GM23248 (cell line): ENCODE data around the gene RHBDF2. TPM values are rescaled to one million over a fixed set of nuclear protein-coding genes. Genes with fewer than 3 reads are reported as not detected.

Source experiments
- DNase-seq: peaks from one replicate; pipeline ENCODE4 v3.0.0-alpha.2; 2015
- H2AFZ ChIP-seq: fragments of 200-600 bp; sonication (generic); 2 replicates; pipeline ENCODE4 v1.6.1; 2016; ENCODE audit warnings: antibody characterized with exemption
- H3F3A ChIP-seq: fragments of 200-600 bp; sonication (generic); 2 replicates; pipeline ENCODE4 v1.6.1; 2016; ENCODE audit warnings: mild to moderate bottlenecking, antibody characterized with exemption, mixed run types; ENCODE audit not compliant: insufficient read depth
- H3K27ac ChIP-seq: fragments of 200-600 bp; sonication (generic); 2 replicates; pipeline ENCODE4 v1.5.1; 2016; ENCODE audit warnings: mild to moderate bottlenecking
- H3K27me3 ChIP-seq: fragments of 200-600 bp; sonication (generic); replicated peaks from 2 replicates; pipeline ENCODE4 v1.6.1; 2016; ENCODE audit warnings: mild to moderate bottlenecking; ENCODE audit not compliant: insufficient read depth
- H3K36me3 ChIP-seq: fragments of 200-600 bp; sonication (generic); 2 replicates; pipeline ENCODE4 v1.6.1; 2016; ENCODE audit warnings: low read depth, mild to moderate bottlenecking
- H3K4me1 ChIP-seq: fragments of 200-600 bp; sonication (generic); 2 replicates; pipeline ENCODE4 v1.6.1; 2016; ENCODE audit warnings: mild to moderate bottlenecking; ENCODE audit not compliant: insufficient read depth
- H3K4me2 ChIP-seq: fragments of 200-600 bp; sonication (generic); one replicate; pipeline ENCODE4 v1.6.1; 2016; ENCODE audit warnings: mild to moderate bottlenecking; ENCODE audit not compliant: unreplicated experiment
- H3K4me3 ChIP-seq: fragments of 200-600 bp; sonication (generic); 2 replicates; pipeline ENCODE4 v1.5.1; 2016; ENCODE audit warnings: mild to moderate bottlenecking
- H3K79me2 ChIP-seq: fragments of 200-600 bp; sonication (generic); 2 replicates; pipeline ENCODE4 v1.6.1; 2016; ENCODE audit warnings: mild to moderate bottlenecking; ENCODE audit not compliant: insufficient read depth
- H3K9ac ChIP-seq: fragments of 200-600 bp; sonication (generic); 2 replicates; pipeline ENCODE4 v1.6.1; 2016; ENCODE audit warnings: mild to moderate bottlenecking
- H3K9me2 ChIP-seq: fragments of 200-600 bp; sonication (generic); 2 replicates; pipeline ENCODE4 v1.6.1; 2016; ENCODE audit warnings: mixed run types, mild to moderate bottlenecking, moderate library complexity; ENCODE audit not compliant: insufficient read depth
- H3K9me3 ChIP-seq: fragments of 200-600 bp; sonication (generic); one replicate; pipeline ENCODE4 v1.6.1; 2017; ENCODE audit warnings: low read depth
- H4K20me1 ChIP-seq: fragments of 200-600 bp; sonication (generic); 2 replicates; pipeline ENCODE4 v1.6.0; 2016; ENCODE audit not compliant: insufficient read depth
- EZH2 ChIP-seq: fragments of 200-600 bp; sonication (generic); IDR thresholded peaks from 2 replicates; pipeline ENCODE4 v1.6.1; 2018; ENCODE audit warnings: antibody characterized with exemption, mild to moderate bottlenecking; ENCODE audit not compliant: insufficient read depth, poor library complexity, severe bottlenecking
- EZH2phosphoT487 ChIP-seq: fragments of 200-600 bp; sonication (generic); IDR thresholded peaks from 2 replicates; pipeline ENCODE4 v1.6.1; 2018; ENCODE audit warnings: antibody characterized with exemption, moderate library complexity, mild to moderate bottlenecking, low read depth; ENCODE audit not compliant: insufficient read depth
- WGBS, 2 experiments: methylation state at CpG; one replicate each; pipeline ENCODE4 v1.1.6; 2015 to 2017; ENCODE audit warnings: low lambda C conversion rate in 2 of 2, low coverage in 1 of 2; ENCODE audit errors: missing lambda C conversion rate in 2 of 2; 5-methylcytosine and 5-hydroxymethylcytosine counted together
- in situ Hi-C: fragments of 300-500 bp; cut with MboI; formaldehyde crosslinking; loops from 2 replicates; pipeline ENCODE4 v1.15.0; 2020
- polyA plus RNA-seq: library from polyadenylated mRNA; unstranded; fragments of >200 nt; fragmentation: Nextera tagmentation; extraction: Ambion mirVana; gene quantifications from 2 replicates; pipeline ENCODE4 v1.2.1, GENCODE V29; 2016
- total RNA-seq: library from RNA; depleted of rRNA; stranded (reverse); fragments of >200 nt; shearing (Covaris generic); gene quantifications from 2 replicates; pipeline ENCODE4 v1.2.3, GENCODE V29; 2014

Gene RHBDF2
- total and polyA plus RNA-seq, 2 experiments from 2014 or later, result 8.9 to 12.7 TPM

GRCh38 chr17:76497979-76498875 lies 3.0 kb downstream of the RHBDF2 start:
- Histone ChIP-seq H3K9me3 (no peaks in the 10 kb centered on the region), H3K9ac (peak overlapping the region; percentile 57), H3K9me2 (no peaks in the 10 kb centered on the region), H3F3A (peaks cover 6% of the 10 kb centered on the region; the same call in 1 of the 2 replicates), H3K79me2 (peaks cover 5% of the 10 kb centered on the region), H4K20me1 (no peaks in the 10 kb centered on the region), H3K4me1 (peaks cover 14% of the 10 kb centered on the region), H3K36me3 (no peaks in the 10 kb centered on the region), H3K27me3 (no peaks in the 10 kb centered on the region), H2AFZ (peak overlapping the region; percentile 67), H3K4me3 (peak overlapping the region; percentile 34), H3K4me2 (peak overlapping the region; percentile 40), H3K27ac (peak overlapping the region; percentile 57)
- in situ Hi-C loops, result loop anchor here (25.0 kb wide), 1 partner anchor 89 kb away; the partner anchor contains the start of gene ST6GALNAC2
- WGBS, 2 experiments, result 8 to 12% methylated on average over 31 of the region's 31 CpGs
- peak; percentile 91 for DNase-seq
- TF ChIP-seq EZH2phosphoT487 (no peak), EZH2 (no peak)

- no peak for DNase-seq
- in situ Hi-C loops, result loop anchor here (25.0 kb wide), 1 partner anchor 90 kb away; the partner anchor contains the start of gene ST6GALNAC2
- H3K4me3 ChIP-seq, result peak overlapping the region; percentile 34
- H3F3A ChIP-seq, result peaks cover 6% of the 10 kb centered on the region; the same call in 1 of the 2 replicates
- H3K27ac ChIP-seq, result peak overlapping the region; percentile 57
- 14 to 24% methylated on average over 2 of the region's 2 CpGs for WGBS, 2 experiments
- TF ChIP-seq EZH2phosphoT487 (no peak), EZH2 (no peak)
- H3K9me2 ChIP-seq, result no peaks in the 10 kb centered on the region
- H3K4me2 ChIP-seq, result peak overlapping the region; percentile 40
- peak overlapping the region; percentile 57 for H3K9ac ChIP-seq
- peaks cover 5% of the 10 kb centered on the region for H3K79me2 ChIP-seq
- no peaks in the 10 kb centered on the region for H3K9me3 ChIP-seq
- peak overlapping the region; percentile 67 for H2AFZ ChIP-seq
- no peaks in the 10 kb centered on the region for H3K36me3 ChIP-seq
- H4K20me1 ChIP-seq, result no peaks in the 10 kb centered on the region
- no peaks in the 10 kb centered on the region for H3K27me3 ChIP-seq
- peaks cover 18% of the 10 kb centered on the region for H3K4me1 ChIP-seq
These were observed 3.6 kb downstream of the RHBDF2 start for GRCh38 chr17:76497699-76497978.

- Histone ChIP-seq H3K9me2 (no peaks in the 10 kb centered on the region), H3K27me3 (no peaks in the 10 kb centered on the region), H3K36me3 (no peaks in the 10 kb centered on the region), H3K4me1 (peaks cover 18% of the 10 kb centered on the region), H3K27ac (no peak overlapping the region), H3F3A (peaks cover 6% of the 10 kb centered on the region; the same call in 1 of the 2 replicates), H3K4me3 (no peak overlapping the region), H4K20me1 (no peaks in the 10 kb centered on the region), H3K4me2 (no peak overlapping the region), H3K9ac (no peak overlapping the region), H3K79me2 (peaks cover 5% of the 10 kb centered on the region), H2AFZ (no peak overlapping the region), H3K9me3 (no peaks in the 10 kb centered on the region)
- in situ Hi-C loops, result loop anchor here (25.0 kb wide), 1 partner anchor 91 kb away; the partner anchor contains the start of gene ST6GALNAC2
- WGBS, 2 experiments, result 94 to 95% methylated on average over 6 of the region's 6 CpGs
- TF ChIP-seq EZH2phosphoT487 (no peak), EZH2 (no peak)
- no peak for DNase-seq
These were observed 4.8 kb downstream of the RHBDF2 start for GRCh38 chr17:76496464-76496863.

GRCh38 chr17:76495663-76496400 lies 5.4 kb downstream of the RHBDF2 start:
- no peak overlapping the region for H2AFZ ChIP-seq
- peaks cover 6% of the 10 kb centered on the region; the same call in 1 of the 2 replicates for H3F3A ChIP-seq
- peaks cover 5% of the 10 kb centered on the region for H3K79me2 ChIP-seq
- no peak overlapping the region for H3K9ac ChIP-seq
- no peaks in the 10 kb centered on the region for H4K20me1 ChIP-seq
- H3K27ac ChIP-seq, result no peak overlapping the region
- in situ Hi-C loops, result loop anchor here (25.0 kb wide), 1 partner anchor 91 kb away; the partner anchor contains the start of gene ST6GALNAC2
- no peak for DNase-seq
- H3K27me3 ChIP-seq, result no peaks in the 10 kb centered on the region
- WGBS, 2 experiments, result 83 to 86% methylated on average over 16 of the region's 16 CpGs
- no peak overlapping the region for H3K4me2 ChIP-seq
- no peak overlapping the region for H3K4me3 ChIP-seq
- H3K9me3 ChIP-seq, result no peaks in the 10 kb centered on the region
- no peaks in the 10 kb centered on the region for H3K36me3 ChIP-seq
- H3K9me2 ChIP-seq, result no peaks in the 10 kb centered on the region
- TF ChIP-seq EZH2, result no peak
- TF ChIP-seq EZH2phosphoT487, result no peak
- H3K4me1 ChIP-seq, result peaks cover 18% of the 10 kb centered on the region
